ENCODE results near the gene HOOK2.
A peak's percentile ranks its signal among the peaks of the same experiment; 100 is the strongest.

The HOOK2 gene

GRCh38 chr19:12793290-12794195, 18.2 kb upstream of the HOOK2 start:
- DNase-seq, result peak; percentile 77 to 86

- peak in 1 of 2 experiments; percentile 44 for DNase-seq
Measured at GRCh38 chr19:12792853-12793289, 17.5 kb upstream of the HOOK2 start.

GRCh38 chr19:12792051-12792852, 16.9 kb upstream of the HOOK2 start:
- peak in 1 of 2 experiments; percentile 44 for DNase-seq

- peak; percentile 88 to 89 for DNase-seq
Measured at GRCh38 chr19:12791345-12792050, 16.1 kb upstream of the HOOK2 start, which contains the start of gene JUNB. TSS of gene JUNB (plus strand) at chr19:12791486. CDS start at chr19:12791772, 286 bp downstream.

- no peak for DNase-seq
Measured at GRCh38 chr19:12790628-12791344, 15.4 kb upstream of the HOOK2 start.

GRCh38 chr19:12789904-12790619, 14.7 kb upstream of the HOOK2 start:
- peak; percentile 91 to 92 for DNase-seq

GRCh38 chr19:12789098-12789903, 13.9 kb upstream of the HOOK2 start:
- DNase-seq, result no peak

- DNase-seq, result peak in 1 of 2 experiments; percentile 58
Measured at GRCh38 chr19:12788682-12789097, 13.3 kb upstream of the HOOK2 start.

GRCh38 chr19:12788042-12788681, 12.8 kb upstream of the HOOK2 start:
- DNase-seq, result no peak

- no peak for DNase-seq
Measured at GRCh38 chr19:12787458-12787857, 12.1 kb upstream of the HOOK2 start.

GRCh38 chr19:12786952-12787351, 11.6 kb upstream of the HOOK2 start:
- no peak for DNase-seq

- no peak for DNase-seq
Measured at GRCh38 chr19:12786141-12786870, 11.0 kb upstream of the HOOK2 start.

GRCh38 chr19:12785431-12786031, 10.2 kb upstream of the HOOK2 start:
- no peak for DNase-seq

- DNase-seq, result no peak
Measured at GRCh38 chr19:12784871-12785430, 9.6 kb upstream of the HOOK2 start.

- no peak for DNase-seq
Measured at GRCh38 chr19:12784394-12784870, 9.1 kb upstream of the HOOK2 start.

GRCh38 chr19:12783849-12784393, 8.6 kb upstream of the HOOK2 start:
- DNase-seq, result no peak

GRCh38 chr19:12783291-12783848, 8.0 kb upstream of the HOOK2 start:
- DNase-seq, result no peak

Measured in SW 1271 (cell line).